Left renal cortex interstitium (tissue), 4 donors: Measurements from ENCODE around the gene TMEM186. TPM values are rescaled to one million over a fixed set of nuclear protein-coding genes. Genes with fewer than 3 reads are reported as not detected.
"Not testable (repeated sequence)": the region's sequence is repeated elsewhere in the genome, so short reads cannot be mapped to it uniquely, and the experiment has no call there.

Experiments used
- DNase-seq, 4 donors: peaks; one replicate each; pipeline ENCODE4 v3.0.0-alpha.2; 2013; ENCODE audit warnings: low read depth in 4 of 4, low spot score in 2 of 4, missing footprints in 1 of 4
- polyA plus RNA-seq, 4 donors: library from polyadenylated mRNA; unstranded; fragments of 120-200 nt; gene quantifications; one replicate each; pipeline ENCODE4 v1.2.1, GENCODE V29; 2013; ENCODE audit not compliant: insufficient read length in 4 of 4

TMEM186 gene
- polyA plus RNA-seq, 4 donors: 16.1 to 17.8 (median 16.7) TPM

DNA sequence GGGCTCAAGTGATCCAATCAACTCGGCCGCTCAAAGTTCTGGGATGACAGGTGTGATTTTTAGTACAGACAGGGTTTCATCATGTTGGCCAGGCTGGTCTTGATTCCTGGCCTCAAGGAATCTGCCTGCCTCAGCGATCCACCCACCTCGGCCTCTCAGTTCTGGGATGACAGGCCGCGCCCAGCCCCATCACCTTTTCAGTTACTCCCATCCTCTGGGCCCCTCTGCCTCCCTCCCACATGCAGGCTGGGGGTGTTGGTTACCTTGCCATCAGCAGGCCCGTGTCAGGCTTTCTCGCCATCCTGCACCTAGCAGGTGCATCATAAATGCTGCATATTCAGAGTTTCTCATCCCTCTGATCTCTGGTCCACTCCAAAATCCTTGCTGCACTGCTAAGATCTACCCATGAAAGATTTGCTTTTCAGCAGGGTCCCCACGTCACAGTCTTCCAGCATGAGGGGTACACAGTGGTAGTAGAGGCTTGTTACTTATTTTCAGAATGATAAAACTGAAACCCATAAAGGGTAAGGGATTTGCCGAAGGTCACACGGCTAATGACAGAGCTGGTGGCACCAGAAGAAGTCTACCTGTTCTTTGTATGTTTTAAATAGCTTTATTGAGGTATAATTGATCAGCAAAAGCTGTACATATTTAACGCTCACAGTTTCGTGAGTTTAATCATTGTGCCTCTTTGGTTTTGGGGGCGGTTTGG lies 16.8 kb upstream of the TMEM186 start:
- DNase-seq: no peak

DNA sequence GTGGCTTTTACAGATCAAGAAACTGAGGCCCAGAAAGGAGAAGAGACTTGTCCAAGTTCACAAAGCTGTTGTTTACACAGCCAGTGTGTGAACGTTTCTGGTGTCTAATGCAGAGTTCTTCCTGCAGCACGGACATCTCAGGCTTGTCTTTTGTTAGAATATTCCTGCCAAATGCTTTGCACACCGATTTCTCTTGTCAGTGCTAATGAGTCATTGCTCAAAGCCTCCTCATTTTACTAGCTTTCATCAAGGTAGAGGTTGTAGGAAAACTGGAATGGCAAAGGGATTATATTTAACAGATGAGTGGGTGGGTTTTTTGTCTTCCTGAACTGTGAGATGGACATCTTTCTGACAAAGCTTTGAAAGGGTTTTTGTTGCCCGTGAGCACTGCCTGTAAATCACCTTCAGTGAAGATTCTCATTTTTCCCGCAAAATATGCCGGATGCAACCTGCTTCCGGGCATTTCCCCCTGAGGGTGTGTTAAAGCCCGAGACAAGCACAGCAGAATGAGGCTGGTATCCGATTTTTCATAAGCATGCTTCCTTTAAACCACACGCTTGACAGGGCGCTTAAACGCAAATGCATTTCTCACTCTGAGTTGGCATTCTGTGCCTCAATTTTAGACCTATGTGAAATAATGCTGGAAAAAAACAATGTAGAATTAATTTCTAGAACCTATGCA lies 14.9 kb upstream of the TMEM186 start:
- no peak for DNase-seq

DNA sequence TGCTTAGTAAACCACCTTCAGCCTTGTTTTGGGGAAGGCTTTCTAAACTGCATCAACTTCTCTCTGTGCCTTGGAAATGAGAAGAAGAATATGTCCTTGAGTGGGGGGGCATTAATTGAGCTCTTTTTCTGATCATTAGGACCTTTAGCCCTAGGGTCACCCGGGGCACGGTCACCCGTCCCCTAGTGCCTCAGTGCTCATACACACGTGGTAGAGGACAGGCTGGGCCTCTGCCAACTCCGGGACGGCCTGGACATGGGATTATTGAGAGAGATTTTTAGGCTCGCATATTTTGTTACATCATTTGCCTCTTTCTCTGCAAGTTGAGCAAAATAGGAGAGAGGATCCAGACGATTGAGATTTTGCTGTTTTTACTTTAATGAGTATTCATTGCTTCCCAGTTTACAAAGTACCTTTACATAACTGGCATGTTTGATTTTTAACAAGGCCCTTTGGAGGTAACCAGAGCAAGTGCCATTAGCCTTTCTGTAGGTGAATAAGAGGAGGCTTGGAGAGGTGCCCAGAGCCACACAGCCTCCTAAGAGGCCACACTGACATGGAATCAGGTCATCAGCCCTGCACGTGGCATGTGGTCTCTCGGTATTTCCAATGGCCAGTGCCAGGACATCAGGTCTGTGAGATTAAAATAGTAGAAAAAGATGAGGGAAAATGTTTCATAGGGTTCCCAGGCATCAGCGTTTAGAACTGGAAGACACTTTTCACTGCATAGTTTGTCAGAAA lies 11.3 kb upstream of the TMEM186 start:
- DNase-seq: no peak

DNA sequence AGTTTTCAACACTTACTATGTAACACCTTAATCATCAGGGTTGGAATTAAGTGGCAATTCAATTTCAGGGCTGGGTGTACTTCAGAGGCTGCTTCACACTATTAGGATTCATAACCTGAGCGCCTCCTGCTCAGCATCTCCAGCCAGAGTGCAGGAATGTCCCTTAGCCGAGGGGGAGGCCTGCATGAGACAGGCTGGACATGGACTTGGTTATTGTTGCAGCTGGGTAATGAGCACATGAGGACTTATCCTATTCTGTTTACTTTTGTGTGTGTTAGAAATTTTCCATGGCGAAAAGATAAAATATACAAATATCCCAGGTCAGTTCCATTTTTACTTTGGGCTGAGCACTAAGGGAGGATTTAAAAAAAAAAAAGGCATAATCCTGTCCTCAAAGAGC lies 10.6 kb upstream of the TMEM186 start:
- DNase-seq: no peak

DNA sequence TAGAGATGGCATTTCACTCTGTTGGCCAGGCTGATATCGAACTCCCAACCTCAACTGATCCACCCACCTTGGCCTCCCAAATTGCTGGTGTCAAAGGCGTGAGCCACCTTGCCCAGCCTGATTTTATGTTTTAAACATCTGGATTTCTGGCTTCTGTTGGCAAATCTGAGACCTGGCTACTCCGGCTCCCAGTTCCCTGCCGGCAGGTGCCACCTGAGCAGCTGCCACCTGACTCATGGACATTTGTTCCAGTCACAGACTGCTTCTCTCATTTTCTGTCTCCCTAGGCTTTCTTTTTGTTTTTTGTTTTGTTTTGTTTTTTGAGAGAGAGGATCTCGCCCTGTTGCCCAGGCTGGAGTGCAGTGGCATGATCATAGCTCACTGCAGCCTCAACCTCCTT lies 9.8 kb upstream of the TMEM186 start:
- DNase-seq: no peak

DNA sequence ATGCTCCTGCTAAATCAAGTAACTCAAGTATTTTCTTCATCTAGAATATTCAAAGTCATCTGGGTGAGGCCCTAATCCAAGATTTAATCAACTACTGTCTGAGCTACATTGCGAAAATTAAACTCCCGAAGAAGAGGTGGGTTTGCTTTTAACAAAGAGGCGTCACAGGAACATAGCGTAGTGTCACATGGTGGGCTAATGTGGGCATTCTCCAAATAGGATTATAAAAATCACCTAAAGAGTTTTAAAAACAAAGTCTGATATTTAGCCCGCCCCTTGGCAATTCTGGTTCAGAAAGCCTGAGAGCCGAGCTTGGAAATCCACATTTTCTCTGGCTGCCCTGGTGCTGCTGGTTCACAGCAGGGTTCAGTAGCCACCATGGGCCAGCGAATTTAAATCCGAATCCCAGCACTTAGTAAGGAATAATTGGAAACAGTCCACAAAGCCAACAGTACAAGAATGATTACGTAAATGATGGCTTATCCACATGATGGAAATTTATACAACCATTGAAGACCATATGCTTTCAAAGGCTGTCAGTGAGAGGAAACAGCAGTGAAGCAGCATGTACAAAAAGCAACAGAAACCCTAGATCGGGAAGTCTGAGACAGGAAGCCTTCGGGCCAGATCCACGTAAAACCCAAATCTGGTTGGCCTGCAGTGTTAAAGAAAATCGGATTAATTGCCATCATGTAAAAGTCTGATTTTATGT lies 9.0 kb upstream of the TMEM186 start:
- no peak for DNase-seq

DNA sequence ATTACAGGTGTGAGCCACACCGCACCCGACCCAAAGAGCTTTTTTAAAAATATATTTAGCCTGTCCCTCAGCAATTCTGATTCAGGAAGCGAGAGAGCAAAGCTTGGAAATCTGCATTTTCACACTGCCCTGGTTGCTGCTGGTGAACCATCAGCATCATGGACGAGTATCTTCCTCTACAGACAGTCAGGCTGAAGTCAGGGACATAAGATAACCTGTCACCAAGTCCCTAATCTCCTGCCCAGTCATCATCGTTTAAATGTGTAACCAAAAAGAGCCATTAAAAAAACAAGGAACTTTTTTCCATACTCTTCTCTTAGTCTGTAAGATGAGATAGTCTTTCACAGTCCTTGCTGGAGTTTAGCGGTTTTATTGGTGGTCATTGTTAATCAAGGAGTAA lies 6.9 kb upstream of the TMEM186 start:
- no peak for DNase-seq

DNA sequence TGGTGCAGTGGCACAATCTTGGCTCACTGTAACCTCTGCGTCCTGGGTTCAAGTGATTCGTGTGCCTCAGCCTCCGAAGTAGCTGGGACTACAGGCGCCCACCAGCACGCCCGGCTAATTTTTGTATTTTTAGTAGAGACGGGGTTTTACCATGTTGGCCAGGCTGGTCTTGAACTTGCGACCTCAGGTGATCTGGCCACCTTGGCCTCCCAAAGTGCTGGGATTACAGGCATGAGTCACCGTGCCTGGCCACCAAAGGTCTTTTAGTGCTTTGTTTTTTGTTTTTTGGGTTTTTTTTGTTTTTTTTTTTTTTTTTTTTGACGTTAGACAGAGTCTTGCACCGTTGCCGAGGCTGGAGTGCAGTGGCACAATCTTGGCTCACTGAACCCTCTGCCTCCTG lies 6.3 kb upstream of the TMEM186 start:
- DNase-seq: not testable (repeated sequence)

DNA sequence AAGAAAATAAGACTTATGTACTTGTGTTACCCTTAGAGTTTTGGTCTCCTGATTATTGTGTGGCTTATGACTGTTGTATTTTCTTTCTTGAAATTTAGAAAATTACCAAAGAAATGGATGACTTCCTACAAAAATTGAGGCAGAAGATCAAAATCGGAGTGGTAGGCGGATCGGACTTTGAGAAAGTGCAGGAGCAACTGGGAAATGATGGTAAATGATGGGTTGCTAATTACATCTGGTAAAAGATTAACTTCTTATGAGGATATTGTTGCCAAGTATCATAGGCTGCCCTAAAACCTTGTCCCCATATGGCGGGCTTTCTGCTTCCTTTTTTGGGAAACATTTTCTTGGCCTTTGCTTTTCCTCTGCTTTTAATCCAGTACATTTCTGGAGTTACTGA lies 4.3 kb upstream of the TMEM186 start:
- DNase-seq: no peak

DNA sequence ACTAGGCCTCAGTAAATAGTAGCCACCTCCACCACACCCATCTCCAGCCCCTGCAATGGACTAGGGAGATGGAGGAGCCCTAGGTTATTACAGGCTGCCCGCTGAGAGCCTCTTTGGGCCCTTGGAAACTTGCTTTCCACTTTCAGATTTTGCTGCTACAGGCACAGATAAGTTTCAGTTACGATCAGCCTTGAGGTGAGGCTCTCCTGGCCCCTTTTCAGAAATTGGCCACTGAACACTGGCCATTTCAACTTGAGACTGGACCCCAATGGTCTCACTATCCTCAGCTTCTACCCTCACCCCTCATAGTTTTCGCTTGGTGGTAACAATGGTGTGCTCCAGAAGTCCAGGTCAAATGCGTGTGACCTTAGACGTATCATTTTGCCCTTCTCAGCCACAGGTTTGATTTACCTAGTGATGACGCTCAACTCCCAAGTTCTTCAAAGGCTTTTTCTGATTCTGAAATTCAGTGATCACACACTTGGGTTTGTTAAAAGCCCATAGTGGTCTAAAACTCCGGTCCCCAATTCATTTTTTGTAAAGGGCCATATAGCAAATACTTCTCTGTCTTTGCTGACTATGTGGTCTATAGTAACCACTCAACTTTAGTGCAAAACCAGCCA lies 1.2 kb upstream of the TMEM186 start:
- no peak for DNase-seq

DNA sequence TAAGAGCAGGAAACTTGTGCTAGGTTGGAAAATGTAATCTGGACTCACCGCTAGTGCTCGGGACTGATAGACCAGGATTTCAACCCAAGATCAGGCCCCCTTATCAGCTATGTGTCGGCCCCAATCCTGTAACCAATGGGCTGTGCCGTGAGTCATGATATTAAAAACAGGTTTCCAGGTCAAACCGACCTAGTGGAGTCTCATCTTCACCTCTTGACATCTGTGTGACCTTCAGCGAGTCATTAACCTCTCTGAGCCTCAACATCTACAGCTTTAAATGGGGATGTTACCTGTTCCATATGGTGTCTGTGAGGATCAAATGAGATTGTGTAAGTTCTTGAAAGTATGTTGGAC lies 712 bp upstream of the TMEM186 start:
- DNase-seq: no peak

DNA sequence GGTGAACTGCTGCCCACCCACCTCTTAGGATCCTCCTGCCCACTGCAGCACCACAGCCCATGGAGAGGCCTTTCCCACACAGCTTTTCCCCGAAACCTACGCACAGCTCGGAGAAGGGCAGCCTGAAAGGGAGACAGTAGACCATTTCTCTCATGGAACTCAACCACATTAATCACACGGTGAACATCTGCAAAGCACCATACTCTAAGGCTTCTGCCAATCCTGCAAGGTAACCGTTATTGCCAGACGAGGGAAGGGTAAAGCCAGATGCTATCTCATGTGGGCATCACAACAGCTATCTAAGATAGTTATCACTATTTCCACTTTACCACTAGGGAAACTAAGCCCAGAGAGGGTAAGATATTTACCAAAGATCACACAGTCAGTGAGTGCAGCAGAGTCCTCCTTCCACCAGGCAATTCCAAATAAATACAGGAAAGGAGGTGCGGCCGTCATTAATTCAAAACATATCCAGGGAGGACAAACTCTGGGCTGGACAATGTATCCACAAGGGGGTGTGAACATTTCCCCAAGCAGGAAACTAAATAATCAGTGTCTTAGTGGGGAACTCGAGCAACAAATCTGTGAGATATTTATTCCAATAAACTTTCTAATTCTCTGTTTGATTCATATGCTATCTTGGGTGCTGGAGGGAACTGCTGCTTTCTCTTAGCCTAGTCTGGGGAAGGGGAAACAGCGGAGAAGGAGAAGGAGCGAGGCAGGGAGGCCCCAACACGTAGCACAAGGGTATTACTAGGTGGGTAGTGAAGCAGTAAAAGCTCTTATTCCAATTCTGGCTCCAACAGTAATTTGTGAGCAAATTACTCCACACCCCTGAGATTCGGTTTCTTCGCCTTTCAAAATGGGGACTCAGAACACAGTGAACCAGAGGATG lies 723 bp downstream of the TMEM186 start:
- no peak for DNase-seq

DNA sequence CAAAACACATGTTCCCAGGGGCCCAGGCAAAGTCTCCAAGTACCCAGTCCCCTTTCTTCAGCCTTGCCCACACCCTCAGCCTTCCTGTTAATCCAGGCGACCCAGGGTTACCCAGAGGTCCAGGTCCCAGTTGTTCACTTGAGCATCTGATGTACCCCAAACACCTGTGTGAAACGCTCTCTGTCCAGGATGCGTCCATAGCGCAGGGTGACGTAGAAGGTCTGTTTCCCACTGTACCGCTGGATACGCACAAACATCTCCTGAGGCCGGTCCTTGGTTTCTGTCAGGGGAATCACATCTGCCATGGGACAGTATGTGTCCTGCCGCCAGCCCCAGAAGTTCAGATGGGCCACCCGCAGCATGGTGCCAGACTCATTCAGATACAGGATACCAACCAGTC lies 1.6 kb downstream of the TMEM186 start:
- no peak for DNase-seq

DNA sequence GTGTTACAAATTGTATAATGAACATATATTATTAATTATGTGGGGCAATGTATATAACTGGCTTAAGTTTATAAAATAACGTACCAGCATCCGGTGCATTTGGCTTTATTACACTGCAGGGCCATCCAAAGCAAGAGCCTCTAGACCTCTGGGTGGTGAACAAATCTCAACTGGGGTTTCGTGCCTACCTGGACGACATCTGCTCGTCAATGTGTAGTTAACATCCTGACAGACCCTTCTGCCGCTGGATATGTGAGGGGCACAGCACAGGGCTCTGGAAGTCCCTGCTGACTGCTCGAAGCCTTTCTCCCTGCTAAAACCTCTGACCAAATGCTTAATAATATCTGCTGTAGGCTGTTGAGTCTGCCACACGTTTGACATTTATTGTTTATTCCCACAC lies 2.3 kb downstream of the TMEM186 start:
- DNase-seq: no peak

DNA sequence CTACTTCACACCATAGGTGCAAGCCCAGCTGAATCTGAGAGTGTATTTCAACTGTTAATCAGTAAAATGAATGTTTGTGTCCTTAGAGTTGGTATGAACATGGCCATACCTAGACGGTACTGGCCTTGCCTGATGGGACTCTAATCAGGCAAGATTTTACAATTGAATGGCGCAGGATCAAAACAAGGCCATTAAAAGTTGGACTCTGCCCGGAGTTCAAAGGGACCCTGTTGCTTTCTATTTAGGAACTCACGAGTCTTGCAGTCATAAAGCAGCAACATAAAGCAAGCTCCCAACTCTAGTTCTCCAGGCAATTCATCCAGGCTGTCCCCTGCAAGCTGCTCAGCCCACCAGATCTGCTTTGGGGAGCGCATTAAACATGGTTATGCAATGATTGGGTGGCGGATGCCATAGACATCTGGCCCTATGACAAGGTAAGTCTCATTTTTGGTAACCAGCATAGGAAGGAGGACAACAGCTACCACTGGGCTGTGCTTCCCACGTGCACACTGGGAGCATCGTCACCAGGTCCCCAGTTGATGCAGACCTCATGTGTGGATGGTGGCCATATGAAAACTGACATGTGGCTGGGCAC lies 8.8 kb downstream of the TMEM186 start:
- no peak for DNase-seq

DNA sequence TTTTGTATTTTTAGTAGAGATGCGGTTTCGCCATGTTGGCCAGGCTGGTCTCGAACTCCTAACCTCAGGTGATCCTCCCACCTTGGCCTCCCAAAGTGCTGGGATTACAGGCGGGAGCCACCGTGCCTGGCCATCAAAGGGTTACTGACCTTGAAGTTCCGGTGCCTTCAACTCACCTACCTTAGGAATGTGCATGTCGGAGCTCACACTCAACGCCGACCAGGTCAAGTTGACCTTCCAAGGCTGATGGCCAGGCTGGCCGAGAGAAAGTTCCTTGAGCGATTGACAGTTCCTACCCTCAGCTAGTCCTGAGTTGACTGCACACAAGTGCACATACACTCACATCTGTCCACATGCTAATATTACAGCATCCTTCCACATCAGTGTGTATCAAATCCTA lies 11.1 kb downstream of the TMEM186 start:
- DNase-seq: not testable (repeated sequence)

DNA sequence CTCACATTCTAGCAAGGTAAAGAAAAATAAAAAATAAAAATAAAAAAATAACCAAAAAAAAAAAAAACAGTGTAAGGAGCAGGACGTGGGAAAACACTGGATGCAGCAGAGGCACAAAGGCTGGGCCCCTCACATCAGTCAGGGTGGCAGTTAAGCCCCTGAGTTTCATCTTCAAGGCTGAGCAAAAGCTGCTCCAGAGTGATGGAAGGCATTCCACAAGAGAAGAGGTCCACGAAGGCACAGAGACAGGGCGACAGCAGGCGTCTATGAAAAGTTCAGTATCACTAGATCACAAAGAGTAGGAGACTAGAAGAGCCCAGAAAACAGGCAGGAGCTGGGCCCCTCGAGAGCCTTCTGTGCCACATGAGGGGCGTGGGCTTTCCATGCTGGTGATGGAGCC lies 12.0 kb downstream of the TMEM186 start:
- no peak for DNase-seq

DNA sequence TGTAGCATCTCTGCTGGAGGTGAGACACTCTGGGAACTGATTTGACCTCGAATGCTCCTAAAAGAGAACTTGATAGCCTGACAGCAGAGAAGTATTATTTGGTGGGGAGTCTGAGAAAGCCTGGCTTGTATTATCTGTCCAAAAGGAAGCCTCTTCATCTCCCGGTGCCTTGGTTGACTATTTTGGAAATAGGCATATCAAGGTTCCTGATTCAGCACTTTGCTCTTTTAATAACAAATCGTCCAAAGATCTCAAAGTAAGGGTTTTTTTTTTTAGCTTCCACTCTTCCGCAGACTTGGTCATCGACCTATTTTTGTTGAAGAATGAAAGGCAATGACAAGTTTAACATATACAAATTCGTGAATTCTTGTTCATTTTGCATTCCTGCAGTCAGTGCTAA lies 14.8 kb downstream of the TMEM186 start:
- DNase-seq: no peak

DNA sequence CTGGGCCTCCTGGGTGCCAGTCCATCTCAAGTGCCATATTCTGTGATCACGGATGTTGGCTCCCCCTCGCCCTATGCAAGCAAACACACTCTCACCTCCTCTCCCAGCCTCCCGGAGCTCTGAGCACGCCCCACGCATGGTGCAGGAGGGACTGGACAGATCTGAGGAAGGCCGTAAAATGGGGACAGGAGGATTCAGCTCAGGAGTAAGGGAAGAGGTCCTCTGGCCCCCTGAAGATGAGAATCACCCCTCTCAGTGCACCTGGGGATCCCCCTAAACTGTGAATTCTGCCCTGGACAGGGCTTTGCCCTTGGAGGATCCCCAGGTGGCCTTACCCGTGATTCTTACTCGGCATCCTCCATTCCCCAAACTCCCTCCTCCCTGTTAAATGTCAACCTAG lies 15.6 kb downstream of the TMEM186 start:
- no peak for DNase-seq
